ENCODE data around the gene FUCA1. TPM values are rescaled to one million over a fixed set of nuclear protein-coding genes. Genes with fewer than 3 reads are reported as not detected.

The FUCA1 gene
- total and polyA plus RNA-seq, 2 of the 8 experiments (the other 6 are each of a cell fraction or from before 2014, with no cell fraction given), result 5.9 to 6.4 TPM

DNA sequence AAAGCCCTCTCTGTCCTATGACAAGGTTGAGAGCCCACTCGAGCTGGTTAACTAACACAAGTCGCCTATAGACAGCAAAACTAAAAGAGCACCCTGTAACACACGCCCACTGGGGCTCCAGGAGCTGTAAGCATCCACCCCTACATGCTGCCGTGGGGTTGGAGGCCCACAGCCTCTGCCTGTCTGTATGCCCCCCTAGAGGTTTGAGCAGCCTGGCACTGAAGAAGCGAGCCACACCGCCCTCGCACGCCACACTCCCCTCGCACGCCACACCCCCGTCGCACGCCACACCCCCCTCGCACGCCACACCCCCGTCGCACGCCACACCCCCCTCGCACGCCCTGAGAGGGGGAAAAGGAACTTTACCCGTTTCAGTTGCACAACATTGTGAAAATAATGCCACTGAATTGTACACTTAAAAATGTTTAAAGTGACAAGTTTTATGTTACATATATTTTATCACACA lies 29.7 kb downstream of the FUCA1 start (continued):
- TF ChIP-seq, protein P1, sequence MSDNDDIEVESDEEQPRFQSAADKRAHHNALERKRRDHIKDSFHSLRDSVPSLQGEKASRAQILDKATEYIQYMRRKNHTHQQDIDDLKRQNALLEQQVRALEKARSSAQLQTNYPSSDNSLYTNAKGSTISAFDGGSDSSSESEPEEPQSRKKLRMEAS (IDR thresholded peaks at IDR 0.05), result peak; percentile 55; the same call in 1 of the 2 replicates
- TF ChIP-seq POLR2AphosphoS5 (IDR thresholded peaks at IDR 0.05; ENCODE audit: low read depth, low read length) (no peak), MAFK (IDR thresholded peaks at IDR 0.05; ENCODE audit: low read depth, low read length) (no peak), BCL11A (IDR thresholded peaks at IDR 0.05; ENCODE audit: low read depth in 2 of 2, low read length in 2 of 2) (no peak), ZNF274 (IDR thresholded peaks at IDR 0.05; ENCODE audit: borderline replicate concordance, extremely low read depth, low read length) (no peak), RNF2 (IDR thresholded peaks at IDR 0.05; ENCODE audit: borderline replicate concordance, low read depth, low read length, missing control alignments, poor library complexity, severe bottlenecking) (no peak), EZH2 (IDR thresholded peaks at IDR 0.05; ENCODE audit: low read depth, low read length, severe bottlenecking) (no peak), YY1 (IDR thresholded peaks at IDR 0.05; ENCODE audit: low read depth, low read length) (no peak), KDM1A (IDR thresholded peaks at IDR 0.05; ENCODE audit: borderline replicate concordance, low read length) (no peak), NANOG (IDR thresholded peaks at IDR 0.05; ENCODE audit: insufficient read depth, low read depth, low read length, poor library complexity, severe bottlenecking) (no peak)
- TF ChIP-seq, protein P2, sequence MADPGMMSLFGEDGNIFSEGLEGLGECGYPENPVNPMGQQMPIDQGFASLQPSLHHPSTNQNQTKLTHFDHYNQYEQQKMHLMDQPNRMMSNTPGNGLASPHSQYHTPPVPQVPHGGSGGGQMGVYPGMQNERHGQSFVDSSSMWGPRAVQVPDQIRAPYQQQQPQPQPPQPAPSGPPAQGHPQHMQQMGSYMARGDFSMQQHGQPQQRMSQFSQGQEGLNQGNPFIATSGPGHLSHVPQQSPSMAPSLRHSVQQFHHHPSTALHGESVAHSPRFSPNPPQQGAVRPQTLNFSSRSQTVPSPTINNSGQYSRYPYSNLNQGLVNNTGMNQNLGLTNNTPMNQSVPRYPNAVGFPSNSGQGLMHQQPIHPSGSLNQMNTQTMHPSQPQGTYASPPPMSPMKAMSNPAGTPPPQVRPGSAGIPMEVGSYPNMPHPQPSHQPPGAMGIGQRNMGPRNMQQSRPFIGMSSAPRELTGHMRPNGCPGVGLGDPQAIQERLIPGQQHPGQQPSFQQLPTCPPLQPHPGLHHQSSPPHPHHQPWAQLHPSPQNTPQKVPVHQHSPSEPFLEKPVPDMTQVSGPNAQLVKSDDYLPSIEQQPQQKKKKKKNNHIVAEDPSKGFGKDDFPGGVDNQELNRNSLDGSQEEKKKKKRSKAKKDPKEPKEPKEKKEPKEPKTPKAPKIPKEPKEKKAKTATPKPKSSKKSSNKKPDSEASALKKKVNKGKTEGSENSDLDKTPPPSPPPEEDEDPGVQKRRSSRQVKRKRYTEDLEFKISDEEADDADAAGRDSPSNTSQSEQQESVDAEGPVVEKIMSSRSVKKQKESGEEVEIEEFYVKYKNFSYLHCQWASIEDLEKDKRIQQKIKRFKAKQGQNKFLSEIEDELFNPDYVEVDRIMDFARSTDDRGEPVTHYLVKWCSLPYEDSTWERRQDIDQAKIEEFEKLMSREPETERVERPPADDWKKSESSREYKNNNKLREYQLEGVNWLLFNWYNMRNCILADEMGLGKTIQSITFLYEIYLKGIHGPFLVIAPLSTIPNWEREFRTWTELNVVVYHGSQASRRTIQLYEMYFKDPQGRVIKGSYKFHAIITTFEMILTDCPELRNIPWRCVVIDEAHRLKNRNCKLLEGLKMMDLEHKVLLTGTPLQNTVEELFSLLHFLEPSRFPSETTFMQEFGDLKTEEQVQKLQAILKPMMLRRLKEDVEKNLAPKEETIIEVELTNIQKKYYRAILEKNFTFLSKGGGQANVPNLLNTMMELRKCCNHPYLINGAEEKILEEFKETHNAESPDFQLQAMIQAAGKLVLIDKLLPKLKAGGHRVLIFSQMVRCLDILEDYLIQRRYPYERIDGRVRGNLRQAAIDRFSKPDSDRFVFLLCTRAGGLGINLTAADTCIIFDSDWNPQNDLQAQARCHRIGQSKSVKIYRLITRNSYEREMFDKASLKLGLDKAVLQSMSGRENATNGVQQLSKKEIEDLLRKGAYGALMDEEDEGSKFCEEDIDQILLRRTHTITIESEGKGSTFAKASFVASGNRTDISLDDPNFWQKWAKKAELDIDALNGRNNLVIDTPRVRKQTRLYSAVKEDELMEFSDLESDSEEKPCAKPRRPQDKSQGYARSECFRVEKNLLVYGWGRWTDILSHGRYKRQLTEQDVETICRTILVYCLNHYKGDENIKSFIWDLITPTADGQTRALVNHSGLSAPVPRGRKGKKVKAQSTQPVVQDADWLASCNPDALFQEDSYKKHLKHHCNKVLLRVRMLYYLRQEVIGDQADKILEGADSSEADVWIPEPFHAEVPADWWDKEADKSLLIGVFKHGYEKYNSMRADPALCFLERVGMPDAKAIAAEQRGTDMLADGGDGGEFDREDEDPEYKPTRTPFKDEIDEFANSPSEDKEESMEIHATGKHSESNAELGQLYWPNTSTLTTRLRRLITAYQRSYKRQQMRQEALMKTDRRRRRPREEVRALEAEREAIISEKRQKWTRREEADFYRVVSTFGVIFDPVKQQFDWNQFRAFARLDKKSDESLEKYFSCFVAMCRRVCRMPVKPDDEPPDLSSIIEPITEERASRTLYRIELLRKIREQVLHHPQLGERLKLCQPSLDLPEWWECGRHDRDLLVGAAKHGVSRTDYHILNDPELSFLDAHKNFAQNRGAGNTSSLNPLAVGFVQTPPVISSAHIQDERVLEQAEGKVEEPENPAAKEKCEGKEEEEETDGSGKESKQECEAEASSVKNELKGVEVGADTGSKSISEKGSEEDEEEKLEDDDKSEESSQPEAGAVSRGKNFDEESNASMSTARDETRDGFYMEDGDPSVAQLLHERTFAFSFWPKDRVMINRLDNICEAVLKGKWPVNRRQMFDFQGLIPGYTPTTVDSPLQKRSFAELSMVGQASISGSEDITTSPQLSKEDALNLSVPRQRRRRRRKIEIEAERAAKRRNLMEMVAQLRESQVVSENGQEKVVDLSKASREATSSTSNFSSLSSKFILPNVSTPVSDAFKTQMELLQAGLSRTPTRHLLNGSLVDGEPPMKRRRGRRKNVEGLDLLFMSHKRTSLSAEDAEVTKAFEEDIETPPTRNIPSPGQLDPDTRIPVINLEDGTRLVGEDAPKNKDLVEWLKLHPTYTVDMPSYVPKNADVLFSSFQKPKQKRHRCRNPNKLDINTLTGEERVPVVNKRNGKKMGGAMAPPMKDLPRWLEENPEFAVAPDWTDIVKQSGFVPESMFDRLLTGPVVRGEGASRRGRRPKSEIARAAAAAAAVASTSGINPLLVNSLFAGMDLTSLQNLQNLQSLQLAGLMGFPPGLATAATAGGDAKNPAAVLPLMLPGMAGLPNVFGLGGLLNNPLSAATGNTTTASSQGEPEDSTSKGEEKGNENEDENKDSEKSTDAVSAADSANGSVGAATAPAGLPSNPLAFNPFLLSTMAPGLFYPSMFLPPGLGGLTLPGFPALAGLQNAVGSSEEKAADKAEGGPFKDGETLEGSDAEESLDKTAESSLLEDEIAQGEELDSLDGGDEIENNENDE (IDR thresholded peaks at IDR 0.05; ENCODE audit: insufficient replicate concordance, low read length), result no peak

All from H1 (cell line).